SK-N-SH treated with all-trans-retinoic acid at 6 μM for 48 hours (cell line): ENCODE measurements around the gene PDCD4.

Experiments used
- ARNTL ChIP-seq: fragments of 450-650 bp; formaldehyde crosslinking; IDR thresholded peaks from 2 replicates; pipeline ENCODE4 v1.5.0; 2020; ENCODE audit warnings: low read depth, mild to moderate bottlenecking, moderate library complexity, borderline replicate concordance
- BACH2 ChIP-seq: fragments of 250-450 bp; sonication (Bioruptor Pico); IDR thresholded peaks from 2 replicates; pipeline ENCODE4 v1.9.0; 2021; ENCODE audit warnings: mild to moderate bottlenecking, borderline replicate concordance
- ESRRG ChIP-seq: fragments of 250-450 bp; sonication (Bioruptor Pico); IDR thresholded peaks from 2 replicates; pipeline ENCODE4 v1.6.1; 2021; ENCODE audit warnings: mild to moderate bottlenecking
- ISL1 ChIP-seq: fragments of 250-450 bp; sonication (Bioruptor Pico); IDR thresholded peaks from 2 replicates; pipeline ENCODE4 v2.1.2; 2022; ENCODE audit warnings: mild to moderate bottlenecking, moderate library complexity
- PATZ1 ChIP-seq: fragments of 250-450 bp; sonication (Bioruptor Pico); IDR thresholded peaks from 2 replicates; pipeline ENCODE4 v1.8.0; 2020; ENCODE audit warnings: mild to moderate bottlenecking, moderate library complexity, borderline replicate concordance
- POU6F1 ChIP-seq: fragments of 250-450 bp; sonication (Bioruptor Pico); IDR thresholded peaks from 2 replicates; pipeline ENCODE4 v1.8.0; 2021; ENCODE audit warnings: low read depth, mild to moderate bottlenecking, moderate library complexity, borderline replicate concordance
- PPARA ChIP-seq: fragments of 250-450 bp; sonication (Bioruptor Pico); IDR thresholded peaks from 2 replicates; pipeline ENCODE4 v1.5.0; 2020; ENCODE audit warnings: mild to moderate bottlenecking, borderline replicate concordance
- RARB ChIP-seq: fragments of 250-450 bp; sonication (Bioruptor Pico); IDR thresholded peaks from 2 replicates; pipeline ENCODE4 v1.8.0; 2021; ENCODE audit warnings: mild to moderate bottlenecking, moderate library complexity
- SNAI2 ChIP-seq: fragments of 250-450 bp; sonication (Bioruptor Pico); IDR thresholded peaks from 2 replicates; pipeline ENCODE4 v1.5.0; 2020; ENCODE audit warnings: mild to moderate bottlenecking, moderate library complexity
- TCF4 ChIP-seq: fragments of 250-450 bp; sonication (Bioruptor Pico); IDR thresholded peaks from 2 replicates; pipeline ENCODE4 v1.8.0; 2021; ENCODE audit warnings: mild to moderate bottlenecking, moderate library complexity, borderline replicate concordance
- ZNF70 ChIP-seq: fragments of 450-650 bp; formaldehyde crosslinking; IDR thresholded peaks from 2 replicates; pipeline ENCODE4 v1.5.0; 2020; ENCODE audit warnings: mild to moderate bottlenecking, moderate library complexity
- ZNF8 ChIP-seq: fragments of 450-650 bp; formaldehyde crosslinking; IDR thresholded peaks from 2 replicates; pipeline ENCODE4 v1.5.0; 2020; ENCODE audit warnings: mild to moderate bottlenecking, moderate library complexity

GRCh38 chr10:110848106-110848505, 23.6 kb upstream of the PDCD4 start:
- TF ChIP-seq SNAI2 (CRISPR knock-in tag) (no peak), ZNF70 (no peak), TCF4 (CRISPR knock-in tag) (no peak), POU6F1 (CRISPR knock-in tag) (no peak), PPARA (CRISPR knock-in tag) (no peak), BACH2 (CRISPR knock-in tag) (no peak), ZNF8 (no peak), RARB (CRISPR knock-in tag) (no peak), PATZ1 (CRISPR knock-in tag) (no peak), ISL1 (no peak), ESRRG (no peak), ARNTL (CRISPR knock-in tag) (no peak)
